HG02870 (cell line): ENCODE data around the gene ABCC4.
"Not testable (repeated sequence)": the region's sequence is repeated elsewhere in the genome, so short reads cannot be mapped to it uniquely, and the experiment has no call there.

Source experiments
- ATAC-seq: cut with Tn5 transposase; IDR thresholded peaks from one replicate; pipeline ENCODE4 v1.9.1; 2021; ENCODE audit warnings: mild to moderate bottlenecking, moderate library complexity; ENCODE audit not compliant: unreplicated experiment

ABCC4 gene

GRCh38 chr13:95200386-95200957 is 100.8 kb downstream of the ABCC4 start:
- ATAC-seq = not testable (repeated sequence)

GRCh38 chr13:95199896-95200295 is 101.4 kb downstream of the ABCC4 start:
- ATAC-seq = no peak

GRCh38 chr13:95198606-95199005 is 102.6 kb downstream of the ABCC4 start:
- ATAC-seq = not testable (repeated sequence)

- ATAC-seq = no peak
Observed at GRCh38 chr13:95197548-95197947, 103.7 kb downstream of the ABCC4 start.

DNA sequence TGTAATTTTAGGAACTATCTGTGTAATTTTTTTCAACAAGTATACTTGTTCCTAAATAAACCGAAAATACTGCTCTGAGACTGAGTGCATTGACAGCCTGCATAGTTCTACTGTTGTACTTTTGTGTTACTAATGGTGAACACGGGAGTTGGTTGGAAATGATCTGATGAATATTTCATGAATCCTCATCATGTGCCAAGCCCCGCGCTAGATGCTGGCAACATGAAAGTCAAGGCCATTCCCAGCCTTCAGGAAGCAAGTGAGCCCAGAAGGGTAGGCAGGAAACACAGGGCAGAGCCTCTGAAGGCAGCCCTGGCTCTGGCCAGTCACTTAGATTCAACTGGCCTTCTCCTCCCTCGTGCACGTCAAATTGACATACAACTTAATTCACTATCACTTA is 106.1 kb downstream of the ABCC4 start:
- ATAC-seq = no peak

DNA sequence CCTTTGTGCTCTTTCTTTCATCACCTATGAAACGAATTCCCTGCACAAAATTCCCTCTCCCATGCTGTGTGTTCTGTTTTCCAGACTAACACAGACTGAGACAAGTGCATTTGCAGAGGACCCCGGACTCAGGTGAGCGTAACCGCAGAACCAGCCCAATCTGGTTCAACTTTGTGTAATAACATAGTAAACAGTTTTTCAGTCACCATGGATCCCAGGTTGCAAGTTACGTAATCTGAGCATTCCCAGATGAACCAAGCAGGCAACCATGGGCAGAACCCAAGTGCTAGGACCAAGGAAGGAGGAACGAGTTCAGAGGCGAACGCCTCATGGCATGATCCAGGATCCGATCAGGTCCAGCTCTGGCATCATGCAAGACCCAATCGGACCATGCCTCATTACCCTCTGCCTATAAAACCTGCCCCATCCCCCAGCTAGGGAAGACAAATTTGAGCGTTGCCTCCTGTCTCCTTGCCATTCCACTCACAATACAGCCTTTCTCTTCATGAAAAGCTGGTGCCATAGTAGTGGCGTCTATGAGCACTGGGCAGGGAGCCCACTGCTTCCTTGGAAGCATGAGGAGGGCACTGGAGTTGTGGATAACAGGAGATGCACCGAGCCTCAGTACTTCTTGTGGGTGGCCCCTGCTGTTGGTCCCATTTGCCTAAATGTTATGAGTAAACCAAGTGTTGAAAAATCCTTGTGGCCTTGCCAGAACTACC is 107.6 kb downstream of the ABCC4 start:
- ATAC-seq = no peak

DNA sequence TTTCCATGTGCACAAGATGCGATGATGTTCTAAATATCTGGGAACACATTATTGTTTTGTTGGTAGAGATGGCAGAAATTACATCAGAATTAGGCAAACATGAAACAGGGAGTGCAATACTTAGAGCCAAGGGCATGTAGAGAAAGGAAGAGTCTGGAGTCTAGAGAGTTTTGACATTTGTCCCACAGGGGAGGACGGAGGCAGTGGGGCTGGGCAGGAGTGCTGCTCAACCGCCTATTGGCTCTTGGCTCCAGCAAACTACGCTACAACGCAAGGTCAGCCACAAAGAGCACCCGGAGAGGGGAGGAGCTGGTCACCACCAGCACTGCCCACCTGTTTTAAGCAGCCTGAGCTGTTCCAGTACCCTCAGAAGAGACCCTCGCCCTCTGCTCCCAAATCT is 108.3 kb downstream of the ABCC4 start:
- ATAC-seq = no peak

DNA sequence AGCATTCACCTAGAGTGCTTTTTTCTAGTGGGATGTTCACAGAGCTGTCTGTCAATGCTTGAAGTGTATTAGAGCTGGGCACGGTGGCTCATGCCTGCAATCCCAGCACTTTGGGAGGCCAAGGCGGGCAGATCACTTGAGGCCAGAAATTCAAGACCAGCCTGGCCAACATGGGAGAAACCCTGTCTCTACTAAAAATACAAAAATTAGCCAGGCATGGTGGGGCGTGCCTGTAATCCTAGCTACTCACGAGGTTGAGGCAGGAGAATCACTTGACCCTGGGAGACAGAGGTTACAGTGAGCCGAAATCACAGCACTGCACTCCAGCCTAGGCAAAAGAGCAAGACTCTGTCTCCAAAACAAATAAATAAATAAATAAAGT is 108.7 kb downstream of the ABCC4 start:
- ATAC-seq = not testable (repeated sequence)

- ATAC-seq = peak; percentile 75
Observed at GRCh38 chr13:95191821-95192563, 109.3 kb downstream of the ABCC4 start.

- no peak for ATAC-seq
Observed at GRCh38 chr13:95188128-95188527, 113.1 kb downstream of the ABCC4 start.

DNA sequence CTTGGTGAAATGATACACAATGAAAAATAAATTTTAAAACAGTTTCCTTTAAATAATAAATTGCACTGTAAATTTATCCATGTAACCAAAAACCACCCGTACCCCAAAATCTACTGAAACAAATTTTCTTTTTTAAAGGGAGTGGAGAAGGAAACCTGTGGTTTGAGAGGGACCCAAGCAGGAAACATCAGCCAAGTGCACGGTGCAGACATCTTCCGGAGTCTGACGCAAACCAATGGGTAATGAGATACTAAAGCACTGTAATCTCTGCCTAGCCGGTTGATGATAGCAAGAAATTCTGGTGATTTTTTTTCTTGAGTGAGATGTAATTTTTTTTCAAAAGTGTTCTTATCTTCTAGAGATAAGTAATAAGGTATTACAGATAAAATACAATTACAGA is 115.4 kb downstream of the ABCC4 start:
- ATAC-seq = no peak

GRCh38 chr13:95185311-95185710 is 115.9 kb downstream of the ABCC4 start:
- no peak for ATAC-seq

- ATAC-seq = no peak
Observed at GRCh38 chr13:95184317-95184716, 116.9 kb downstream of the ABCC4 start.

DNA sequence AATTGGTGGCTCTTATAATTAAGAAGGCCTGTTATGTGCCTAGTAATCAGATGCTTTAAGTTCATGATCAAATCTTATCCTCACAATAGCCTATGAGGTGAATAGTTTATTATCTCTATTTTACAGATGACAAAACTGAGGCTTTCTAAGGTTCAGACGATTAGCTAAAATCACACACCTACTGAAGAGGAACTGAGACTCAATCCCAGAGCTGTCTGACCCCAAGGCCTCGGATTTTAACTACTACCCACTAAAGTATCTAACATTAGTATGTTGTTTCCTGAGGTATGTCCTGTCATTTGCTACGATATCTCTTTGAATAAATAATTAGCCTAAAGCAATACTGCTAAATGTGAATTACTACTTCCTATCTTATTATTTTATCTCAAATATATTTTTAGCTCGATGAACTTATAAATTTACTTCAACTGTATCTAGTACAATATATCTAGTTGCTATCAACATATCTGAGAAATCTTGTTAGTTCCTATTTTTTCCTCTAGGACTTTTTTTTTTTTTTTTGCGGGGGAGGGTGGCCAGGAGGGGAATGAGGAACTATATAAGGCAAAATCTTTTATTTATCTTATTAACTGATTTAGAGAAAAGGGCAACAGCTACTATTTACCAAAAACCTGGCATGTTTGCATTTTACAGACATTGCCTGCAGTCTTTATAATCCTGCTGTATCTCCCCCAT is 118.5 kb downstream of the ABCC4 start:
- ATAC-seq = peak; percentile 40

DNA sequence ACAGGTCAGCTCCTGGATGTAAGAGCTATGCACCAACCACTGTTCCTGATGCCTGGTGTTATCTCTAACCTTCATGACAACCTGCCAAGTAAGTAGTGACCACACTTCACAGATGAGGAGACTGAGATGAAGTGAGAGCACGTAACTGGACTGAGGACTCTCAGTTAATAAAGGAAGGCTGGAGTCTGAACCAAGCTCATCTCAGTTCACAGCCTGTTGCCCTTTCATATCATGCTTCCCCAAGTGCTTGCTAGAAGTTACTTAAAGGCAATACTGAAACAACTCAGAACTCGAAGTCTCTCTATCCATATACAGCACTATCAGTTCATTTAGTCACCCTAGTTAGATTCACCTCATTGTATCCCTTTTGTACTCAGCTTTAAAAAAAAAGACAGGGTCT is 119.7 kb downstream of the ABCC4 start:
- ATAC-seq = peak; percentile 75

GRCh38 chr13:95180513-95181245 is 120.6 kb downstream of the ABCC4 start:
- no peak for ATAC-seq

DNA sequence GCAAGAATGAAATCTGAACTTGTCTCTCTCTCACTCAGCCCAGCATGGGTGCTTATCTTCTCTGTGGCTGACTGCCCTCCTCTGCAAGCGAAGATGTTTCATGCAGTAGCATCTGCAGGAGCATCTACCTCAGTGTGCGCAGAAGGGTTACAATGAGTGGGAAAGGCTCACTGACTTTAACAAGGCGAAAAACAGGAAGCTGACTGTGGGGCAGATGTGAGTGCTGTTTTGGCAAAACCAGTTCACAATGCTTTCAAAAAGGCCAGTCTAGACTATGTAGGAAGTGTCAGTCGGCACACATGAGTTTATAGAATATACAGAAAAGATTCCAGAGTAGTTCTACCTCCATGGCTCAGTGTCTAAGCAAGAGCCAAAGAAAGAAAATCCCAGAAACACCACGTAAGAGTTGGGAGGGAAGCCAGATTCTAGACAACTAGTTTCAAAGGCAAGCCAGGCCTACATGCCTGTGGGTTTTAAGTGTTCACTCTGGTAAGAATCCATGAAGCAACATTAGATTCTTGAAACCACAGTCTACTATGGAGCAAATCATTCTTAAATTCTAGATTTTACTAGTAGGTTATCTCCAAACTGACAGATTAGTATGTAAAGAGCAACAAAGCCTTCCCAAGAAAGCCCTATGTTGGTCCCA is 124.5 kb downstream of the ABCC4 start:
- no peak for ATAC-seq

DNA sequence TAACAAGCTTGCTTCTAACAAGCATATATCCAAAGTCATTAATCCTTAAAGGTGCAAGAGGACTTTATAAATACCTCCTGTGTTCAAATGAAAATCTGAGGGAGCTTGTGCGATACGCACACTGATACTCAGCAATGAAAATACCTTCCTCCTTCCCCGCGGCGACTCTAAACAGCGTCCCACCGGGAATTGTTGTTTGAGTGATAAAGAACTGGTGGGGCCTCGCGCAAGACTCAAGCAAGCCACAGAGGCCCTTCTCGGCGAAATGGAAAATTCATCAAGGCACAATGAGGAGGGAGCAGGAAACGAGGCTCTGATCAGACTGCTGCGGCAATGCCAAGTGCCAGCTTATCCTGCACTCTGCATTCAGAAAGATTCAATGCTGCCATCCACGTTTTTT is 126.7 kb downstream of the ABCC4 start:
- ATAC-seq = no peak

- ATAC-seq = no peak
Observed at GRCh38 chr13:95168191-95168590, 133.1 kb downstream of the ABCC4 start.

- ATAC-seq = not testable (repeated sequence)
Observed at GRCh38 chr13:95167003-95167402, 134.2 kb downstream of the ABCC4 start.
